Activated T-cell treated with anti-CD3 and anti-CD28 coated beads, Interleukin-2, amount 50 U/mL, for 72 hours (primary cell): ENCODE measurements around the gene RASL12. TPM values are rescaled to one million over a fixed set of nuclear protein-coding genes. Genes with fewer than 3 reads are reported as not detected.
A peak's percentile ranks its signal among the peaks of the same experiment; 100 is the strongest.

Experiments used
- ATAC-seq, 2 donors: fragments of 150-1000 bp; cut with Tn5 transposase; replicated peaks in 1 of 2; 2 replicates each; pipeline ENCODE4 v1.10.0; 2021; ENCODE audit warnings: moderate library complexity in 2 of 2, mild to moderate bottlenecking in 1 of 2
- DNase-seq, 2 donors: peaks; one replicate each; pipeline ENCODE4 v3.0.0; 2021 to 2022; ENCODE audit warnings: mixed read lengths in 1 of 2
- H3K27ac Mint-ChIP-seq: one replicate; pipeline ENCODE4 v1.8.0; 2022; ENCODE audit warnings: mild to moderate bottlenecking, moderate library complexity, mixed read lengths
- H3K27me3 Mint-ChIP-seq: one replicate; pipeline ENCODE4 v1.8.0; 2022; ENCODE audit warnings: low read depth, mixed read lengths
- H3K36me3 Mint-ChIP-seq, 2 donors: one replicate each; pipeline ENCODE4 v1.8.0; 2022; ENCODE audit warnings: mixed read lengths in 2 of 2, mild to moderate bottlenecking in 1 of 2; ENCODE audit not compliant: insufficient read depth in 2 of 2
- H3K4me1 Mint-ChIP-seq: one replicate; pipeline ENCODE4 v1.8.0; 2022; ENCODE audit warnings: low read depth, mixed read lengths
- H3K4me3 Mint-ChIP-seq, 2 donors: one replicate each; pipeline ENCODE4 v1.8.0; 2022; ENCODE audit warnings: mild to moderate bottlenecking in 2 of 2, mixed read lengths in 2 of 2, moderate library complexity in 2 of 2
- H3K9me3 Mint-ChIP-seq, 2 donors: one replicate each; pipeline ENCODE4 v1.8.0; 2022; ENCODE audit warnings: mixed read lengths in 2 of 2
- total RNA-seq, 2 donors: library from RNA; stranded (reverse); gene quantifications; one replicate each; pipeline ENCODE4 v1.2.3, GENCODE V29; 2022

The RASL12 gene
- total RNA-seq, 2 donors from 2014 or later = not detected

- ATAC-seq (no peak), DNase-seq (no peak)
- Mint-ChIP-seq H3K4me3 (no peak overlapping the region), H3K9me3 (no peaks in the 10 kb centered on the region), H3K27me3 (peaks cover 19% of the 10 kb centered on the region), H3K4me1 (peaks cover 6% of the 10 kb centered on the region), H3K36me3 (no peaks in the 10 kb centered on the region), H3K27ac (no peak overlapping the region)
These were observed 19.6 kb upstream of the RASL12 start for GRCh38 chr15:65087411-65087810.

DNA sequence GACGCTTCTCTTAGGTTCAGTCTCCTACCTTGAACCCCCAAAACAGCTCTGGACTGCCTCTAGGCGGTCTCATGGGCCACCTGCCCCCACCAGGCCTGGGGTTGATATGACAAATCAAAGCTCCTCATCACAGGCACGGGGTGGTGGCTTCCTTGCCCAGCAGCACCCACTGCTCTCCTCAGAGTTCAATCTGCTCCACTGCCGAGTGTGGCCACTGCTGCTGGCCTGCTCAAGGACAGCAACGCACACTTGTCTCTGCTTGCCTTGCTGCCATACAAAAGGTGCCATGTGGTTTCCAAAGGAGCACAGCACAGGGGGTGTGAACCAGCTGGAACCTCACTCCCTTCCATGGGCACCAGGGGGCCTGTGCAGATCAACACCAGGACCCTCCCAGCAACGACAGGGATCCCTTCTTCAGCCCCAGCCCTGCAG lies 18.9 kb upstream of the RASL12 start:
- Mint-ChIP-seq H3K4me3 (no peak overlapping the region), H3K27ac (no peak overlapping the region), H3K27me3 (peaks cover 21% of the 10 kb centered on the region), H3K9me3 (no peaks in the 10 kb centered on the region), H3K36me3 (no peaks in the 10 kb centered on the region), H3K4me1 (peaks cover 13% of the 10 kb centered on the region)
- ATAC-seq (no peak), DNase-seq (no peak)

- H3K27ac Mint-ChIP-seq = no peak overlapping the region
- ATAC-seq = peak in 1 of 2 donors; percentile 24
- peaks cover 15% of the 10 kb centered on the region for H3K4me1 Mint-ChIP-seq
- peaks cover 21% of the 10 kb centered on the region for H3K27me3 Mint-ChIP-seq
- DNase-seq = peak; percentile 10 to 14
- H3K9me3 Mint-ChIP-seq = no peaks in the 10 kb centered on the region
- no peak overlapping the region for H3K4me3 Mint-ChIP-seq
- no peaks in the 10 kb centered on the region for H3K36me3 Mint-ChIP-seq
These were observed 18.3 kb upstream of the RASL12 start for GRCh38 chr15:65085990-65086679.

DNA sequence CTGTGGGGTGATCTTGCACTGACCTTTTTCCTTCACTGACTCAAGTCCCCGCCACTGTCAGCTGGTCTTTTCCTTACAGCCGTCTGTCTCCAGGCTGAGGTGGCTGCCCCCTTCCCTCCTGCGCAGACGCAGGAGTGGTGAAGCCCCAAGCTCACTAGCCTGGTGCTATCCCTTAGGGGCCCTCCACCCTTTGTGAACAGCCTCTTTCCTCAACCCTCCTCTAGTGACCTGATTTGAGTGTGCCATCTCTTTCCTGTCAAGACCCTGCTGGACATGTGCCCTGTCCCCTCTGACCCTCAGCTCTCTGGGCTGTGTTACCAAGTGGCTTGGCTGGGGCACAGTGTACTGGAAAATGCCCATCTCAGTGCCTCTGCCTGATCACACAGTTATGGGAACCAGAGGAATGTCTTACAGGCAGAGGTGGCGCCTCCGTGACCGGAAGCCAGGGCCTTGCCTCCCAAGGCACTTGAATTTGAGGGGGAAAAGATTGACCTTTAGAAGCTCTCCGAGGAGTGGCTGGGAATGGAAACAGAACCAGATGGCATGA lies 17.5 kb upstream of the RASL12 start:
- DNase-seq (no peak), ATAC-seq (no peak)
- Mint-ChIP-seq H3K36me3 (no peaks in the 10 kb centered on the region), H3K4me3 (no peak overlapping the region), H3K9me3 (no peaks in the 10 kb centered on the region), H3K27me3 (peaks cover 21% of the 10 kb centered on the region), H3K4me1 (peaks cover 15% of the 10 kb centered on the region), H3K27ac (no peak overlapping the region)

DNA sequence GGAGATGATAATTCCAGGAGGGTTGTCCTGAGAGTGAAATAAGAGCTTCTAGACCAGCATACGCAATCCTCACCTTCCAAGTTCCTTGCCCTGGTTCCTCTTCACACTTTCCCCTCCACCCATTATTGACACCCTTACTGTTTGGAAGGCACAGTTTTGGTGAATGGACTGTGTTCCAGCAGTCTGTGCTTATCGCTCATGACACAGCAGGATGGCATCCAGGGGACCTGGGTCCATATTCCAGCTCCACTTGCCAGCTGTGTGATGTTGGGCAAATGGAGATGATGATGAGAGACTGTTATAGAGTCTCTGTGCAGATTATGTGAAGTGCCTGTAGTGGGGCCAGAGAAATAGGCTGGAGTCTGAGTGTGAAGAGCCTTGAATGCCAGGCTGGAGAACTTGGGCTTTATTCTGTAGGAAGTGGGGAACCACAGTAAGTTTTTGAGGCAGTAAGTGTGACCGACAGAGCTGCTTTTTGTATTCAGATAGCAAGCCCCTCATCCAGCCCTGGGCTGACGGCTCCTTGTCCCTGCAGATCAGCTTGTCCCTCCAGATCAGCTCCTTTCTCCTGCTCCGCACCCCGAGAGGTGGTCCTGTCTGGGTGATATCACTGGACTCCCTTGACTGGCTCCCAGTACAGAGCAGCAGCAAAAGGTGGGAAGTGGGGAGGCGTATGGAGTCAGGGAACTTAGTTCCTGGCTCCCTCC lies 16.9 kb upstream of the RASL12 start:
- Mint-ChIP-seq H3K27me3 (peaks cover 21% of the 10 kb centered on the region), H3K9me3 (no peaks in the 10 kb centered on the region), H3K36me3 (no peaks in the 10 kb centered on the region), H3K4me3 (no peak overlapping the region), H3K4me1 (peaks cover 15% of the 10 kb centered on the region), H3K27ac (no peak overlapping the region)
- DNase-seq (no peak), ATAC-seq (no peak)

DNA sequence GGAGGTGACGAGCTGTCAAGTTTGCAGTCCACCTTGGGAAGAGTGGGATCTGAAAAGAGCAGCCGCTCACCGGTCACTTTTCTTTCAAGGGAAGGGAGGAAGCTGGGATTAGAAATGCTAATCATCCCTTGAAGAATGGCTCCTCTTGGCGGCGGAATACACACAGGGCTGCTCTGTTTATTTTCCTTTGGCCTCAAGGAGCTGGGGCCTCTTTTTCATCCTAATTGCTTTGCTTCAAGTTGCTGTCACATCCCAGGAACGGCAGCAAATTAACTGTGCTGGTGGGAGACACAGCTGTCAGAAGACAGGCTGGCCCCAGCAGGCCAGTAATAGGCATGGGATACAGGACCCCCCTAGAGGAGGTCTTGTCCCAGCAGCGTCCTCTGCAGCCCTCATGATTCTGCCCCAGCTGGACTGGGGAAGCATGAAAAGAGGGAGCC lies 15.5 kb upstream of the RASL12 start:
- Mint-ChIP-seq H3K4me1 (peaks cover 16% of the 10 kb centered on the region), H3K27ac (no peak overlapping the region), H3K9me3 (no peaks in the 10 kb centered on the region), H3K27me3 (peaks cover 31% of the 10 kb centered on the region), H3K36me3 (no peaks in the 10 kb centered on the region), H3K4me3 (no peak overlapping the region)
- ATAC-seq (no peak), DNase-seq (no peak)

- Mint-ChIP-seq H3K36me3 (no peaks in the 10 kb centered on the region), H3K9me3 (no peaks in the 10 kb centered on the region), H3K27me3 (peaks cover 39% of the 10 kb centered on the region), H3K4me3 (peak overlapping the region; percentile 22 to 42), H3K27ac (no peak overlapping the region), H3K4me1 (peaks cover 24% of the 10 kb centered on the region)
- DNase-seq = peak; percentile 22 to 30
- peak; percentile 49 to 65 for ATAC-seq
These were observed 14.6 kb upstream of the RASL12 start for GRCh38 chr15:65082303-65082953.

GRCh38 chr15:65081758-65082157 lies 14.0 kb upstream of the RASL12 start:
- Mint-ChIP-seq H3K4me3 (no peak overlapping the region), H3K36me3 (no peaks in the 10 kb centered on the region), H3K27ac (no peak overlapping the region), H3K27me3 (peaks cover 39% of the 10 kb centered on the region), H3K9me3 (no peaks in the 10 kb centered on the region), H3K4me1 (peaks cover 24% of the 10 kb centered on the region)
- peak; percentile 61 to 65 for ATAC-seq
- peak; percentile 12 to 42 for DNase-seq

GRCh38 chr15:65081270-65081669 lies 13.5 kb upstream of the RASL12 start:
- H3K4me3 Mint-ChIP-seq = no peak overlapping the region
- peaks cover 41% of the 10 kb centered on the region for H3K27me3 Mint-ChIP-seq
- ATAC-seq (no peak), DNase-seq (no peak)
- H3K4me1 Mint-ChIP-seq = peaks cover 24% of the 10 kb centered on the region
- H3K9me3 Mint-ChIP-seq = no peaks in the 10 kb centered on the region
- H3K36me3 Mint-ChIP-seq = no peaks in the 10 kb centered on the region
- H3K27ac Mint-ChIP-seq = no peak overlapping the region

DNA sequence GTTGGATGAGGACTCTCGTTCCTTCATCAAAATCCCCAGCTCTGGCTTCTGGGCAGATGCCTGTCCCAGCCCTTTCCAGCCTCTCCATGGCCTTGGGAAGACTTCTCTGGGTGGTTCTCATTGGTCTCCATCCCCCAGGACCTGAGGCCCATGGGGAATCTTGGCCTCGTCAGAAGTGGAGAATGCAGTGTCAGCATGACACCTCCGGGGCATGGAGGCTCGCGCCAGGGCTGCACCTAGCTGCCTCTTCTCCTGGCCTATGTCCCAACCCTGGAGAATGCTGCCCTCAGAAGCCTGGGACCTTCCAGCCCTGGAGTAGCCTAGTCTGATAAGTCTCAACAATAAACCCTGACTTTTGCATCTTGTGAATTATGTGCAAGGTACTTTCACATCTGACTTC lies 11.8 kb upstream of the RASL12 start:
- Mint-ChIP-seq H3K27ac (no peak overlapping the region), H3K4me3 (no peak overlapping the region), H3K4me1 (peaks cover 24% of the 10 kb centered on the region), H3K9me3 (no peaks in the 10 kb centered on the region), H3K36me3 (no peaks in the 10 kb centered on the region), H3K27me3 (peaks cover 45% of the 10 kb centered on the region)
- DNase-seq (no peak), ATAC-seq (no peak)

DNA sequence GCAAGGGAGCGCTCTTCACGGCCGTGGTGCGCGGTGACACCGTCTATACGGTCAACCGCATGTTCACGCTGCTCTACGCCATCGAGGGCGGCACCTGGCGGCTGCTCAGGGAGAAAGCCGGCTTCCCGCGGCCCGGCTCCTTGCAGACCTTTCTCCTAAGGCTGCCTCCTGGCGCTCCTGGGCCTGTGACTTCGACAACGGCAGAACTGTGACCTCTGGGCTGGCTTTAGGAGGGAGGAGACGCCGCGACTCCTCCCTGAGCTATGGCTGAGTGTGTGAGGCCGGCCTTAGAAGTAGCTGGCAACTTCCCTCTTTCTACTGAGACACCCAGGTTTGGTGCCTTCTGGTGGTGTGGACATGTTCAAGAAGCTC lies 10.2 kb upstream of the RASL12 start:
- no peaks in the 10 kb centered on the region for H3K9me3 Mint-ChIP-seq
- H3K27me3 Mint-ChIP-seq = peaks cover 32% of the 10 kb centered on the region
- ATAC-seq (peak; percentile 64 to 79), DNase-seq (peak; percentile 54 to 68)
- H3K4me3 Mint-ChIP-seq = peak overlapping the region in 1 of 2 donors; percentile 31
- no peaks in the 10 kb centered on the region for H3K36me3 Mint-ChIP-seq
- no peak overlapping the region for H3K27ac Mint-ChIP-seq
- H3K4me1 Mint-ChIP-seq = peaks cover 24% of the 10 kb centered on the region

GRCh38 chr15:65077291-65077980 lies 9.6 kb upstream of the RASL12 start:
- H3K4me1 Mint-ChIP-seq = peaks cover 18% of the 10 kb centered on the region
- H3K36me3 Mint-ChIP-seq = no peaks in the 10 kb centered on the region
- H3K4me3 Mint-ChIP-seq = peak overlapping the region in 1 of 2 donors; percentile 31
- no peak for ATAC-seq
- no peak overlapping the region for H3K27ac Mint-ChIP-seq
- H3K27me3 Mint-ChIP-seq = peaks cover 27% of the 10 kb centered on the region
- no peak for DNase-seq
- no peaks in the 10 kb centered on the region for H3K9me3 Mint-ChIP-seq
